ENCODE measurements around the gene NINL. TPM values are rescaled to one million over a fixed set of nuclear protein-coding genes. Genes with fewer than 3 reads are reported as not detected.
A peak's percentile ranks its signal among the peaks of the same experiment; 100 is the strongest.

Gene NINL
- total RNA-seq, 1 donor: 8.2 TPM

DNA sequence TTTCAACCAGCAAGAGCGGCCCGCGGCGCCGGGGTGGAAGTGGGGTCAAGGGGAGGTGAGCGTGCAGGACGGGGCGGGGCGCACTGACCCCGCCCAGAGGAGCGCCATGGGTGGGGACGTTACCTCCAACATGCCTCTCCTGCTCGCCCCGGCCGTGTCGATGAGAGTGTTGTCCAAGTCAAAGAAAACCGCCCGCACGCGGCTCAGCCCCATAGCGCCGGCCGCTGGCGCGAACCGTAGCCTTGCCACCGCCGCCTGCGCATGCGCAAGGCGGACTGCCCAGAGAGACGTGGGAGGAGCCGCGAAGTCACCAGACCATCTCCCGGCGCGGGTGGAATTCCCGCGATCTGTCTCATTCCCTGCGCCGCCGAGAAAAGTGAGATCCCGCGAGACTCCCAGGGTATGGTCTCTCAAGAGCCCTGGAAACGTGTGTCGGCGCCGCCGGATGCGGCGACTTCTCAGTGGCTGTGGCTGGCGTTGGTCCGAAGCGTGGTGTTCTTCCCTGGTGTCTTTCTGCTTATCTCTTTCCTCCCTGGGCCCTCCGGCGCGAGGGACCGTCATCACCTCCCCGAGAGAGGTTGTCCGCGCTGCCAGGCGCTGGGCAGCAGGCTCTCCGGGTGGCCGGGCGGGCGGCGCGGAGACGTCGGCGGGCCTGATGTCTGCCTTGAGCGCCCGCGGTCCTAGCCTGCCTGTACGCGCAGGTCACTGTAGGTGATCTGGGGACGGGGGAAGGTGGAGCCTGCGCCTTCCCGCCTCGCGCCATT, 38.6 kb upstream of the NINL start, which contains the start of gene NANP:
Gene NANP (minus strand): TSS at position 279 of the 764 bp plus-strand sequence. CDS start 66 bp downstream, at position 213.
- H3K4me3 ChIP-seq (ENCODE audit: low read depth, low read length): peak within 1 kb of the TSS; percentile 84
- TF ChIP-seq, protein P1, sequence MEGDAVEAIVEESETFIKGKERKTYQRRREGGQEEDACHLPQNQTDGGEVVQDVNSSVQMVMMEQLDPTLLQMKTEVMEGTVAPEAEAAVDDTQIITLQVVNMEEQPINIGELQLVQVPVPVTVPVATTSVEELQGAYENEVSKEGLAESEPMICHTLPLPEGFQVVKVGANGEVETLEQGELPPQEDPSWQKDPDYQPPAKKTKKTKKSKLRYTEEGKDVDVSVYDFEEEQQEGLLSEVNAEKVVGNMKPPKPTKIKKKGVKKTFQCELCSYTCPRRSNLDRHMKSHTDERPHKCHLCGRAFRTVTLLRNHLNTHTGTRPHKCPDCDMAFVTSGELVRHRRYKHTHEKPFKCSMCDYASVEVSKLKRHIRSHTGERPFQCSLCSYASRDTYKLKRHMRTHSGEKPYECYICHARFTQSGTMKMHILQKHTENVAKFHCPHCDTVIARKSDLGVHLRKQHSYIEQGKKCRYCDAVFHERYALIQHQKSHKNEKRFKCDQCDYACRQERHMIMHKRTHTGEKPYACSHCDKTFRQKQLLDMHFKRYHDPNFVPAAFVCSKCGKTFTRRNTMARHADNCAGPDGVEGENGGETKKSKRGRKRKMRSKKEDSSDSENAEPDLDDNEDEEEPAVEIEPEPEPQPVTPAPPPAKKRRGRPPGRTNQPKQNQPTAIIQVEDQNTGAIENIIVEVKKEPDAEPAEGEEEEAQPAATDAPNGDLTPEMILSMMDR (IDR thresholded peaks at IDR 0.05; ENCODE audit: insufficient read depth, low read depth, low read length): no peak
- DNase-seq (ENCODE audit: low read depth): peak; percentile 99

DNA sequence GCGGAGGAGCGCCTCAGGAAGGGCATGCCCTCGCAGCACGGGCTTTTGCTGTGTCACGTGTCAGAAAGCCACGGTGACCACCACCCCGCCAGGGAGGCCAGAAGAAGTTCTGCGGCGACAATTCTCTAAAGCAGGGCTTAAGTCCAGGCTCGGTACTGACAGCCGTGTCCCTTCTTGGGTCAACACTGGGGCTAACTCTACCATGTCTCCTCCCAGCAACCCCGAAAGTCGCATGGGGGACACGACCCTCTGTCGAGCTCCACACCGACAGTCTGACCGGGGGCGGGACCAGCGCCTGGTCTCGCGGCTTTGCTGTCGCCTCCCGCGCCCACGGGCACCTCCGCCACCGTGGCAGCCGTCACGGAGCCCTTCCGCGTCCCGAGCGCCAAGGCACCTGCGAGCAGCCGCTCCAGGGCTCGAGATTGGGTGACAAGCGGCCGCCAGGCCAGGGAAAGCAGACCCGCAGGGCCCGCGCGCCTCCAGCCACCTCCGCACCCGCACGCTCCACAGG, 37.9 kb upstream of the NINL start:
- TF ChIP-seq, protein P1 (IDR thresholded peaks at IDR 0.05; ENCODE audit: insufficient read depth, low read depth, low read length): no peak
- DNase-seq (ENCODE audit: low read depth): peak; percentile 52
- peak overlapping the region; percentile 84 for H3K4me3 ChIP-seq (ENCODE audit: low read depth, low read length)

DNA sequence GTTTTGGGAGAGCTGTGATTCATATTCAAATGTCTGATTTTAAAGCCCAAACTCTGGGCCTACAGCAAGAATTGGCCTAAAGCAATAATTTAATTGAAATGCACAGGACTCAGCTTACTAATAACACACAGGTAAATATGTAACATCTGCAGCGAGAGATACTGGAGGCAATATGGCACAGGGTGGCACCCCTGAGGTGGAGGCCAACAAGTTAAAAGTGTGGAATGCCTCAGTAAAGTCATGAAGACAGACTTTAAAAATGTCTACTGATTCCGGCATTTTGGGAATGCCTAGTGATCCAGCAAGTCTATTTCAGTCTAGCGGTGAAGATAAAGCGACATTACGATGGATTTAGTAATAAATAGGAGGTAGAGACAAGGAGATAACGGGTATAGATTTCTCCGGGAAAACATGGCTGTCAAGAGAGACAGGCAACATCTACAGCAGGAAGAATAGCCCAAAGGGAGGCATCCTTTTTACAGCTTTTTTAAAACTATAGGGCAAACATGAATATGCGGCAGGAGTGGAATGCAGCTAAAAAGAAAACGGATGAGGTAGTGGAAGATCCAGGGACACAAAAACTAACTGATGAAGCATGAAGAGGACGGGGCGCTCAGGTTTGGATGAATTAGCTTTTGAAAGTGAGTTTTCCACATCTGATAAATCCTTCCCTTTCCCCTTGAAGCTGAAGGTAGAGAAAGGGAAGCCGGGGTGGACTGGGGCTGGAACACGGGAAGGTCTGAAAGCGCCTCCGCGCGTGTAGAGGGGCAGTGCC, 37.3 kb upstream of the NINL start:
- peak overlapping the region; percentile 84 for H3K4me3 ChIP-seq (ENCODE audit: low read depth, low read length)
- no peak for DNase-seq (ENCODE audit: low read depth)
- TF ChIP-seq, protein P1 (IDR thresholded peaks at IDR 0.05; ENCODE audit: insufficient read depth, low read depth, low read length): no peak

DNA sequence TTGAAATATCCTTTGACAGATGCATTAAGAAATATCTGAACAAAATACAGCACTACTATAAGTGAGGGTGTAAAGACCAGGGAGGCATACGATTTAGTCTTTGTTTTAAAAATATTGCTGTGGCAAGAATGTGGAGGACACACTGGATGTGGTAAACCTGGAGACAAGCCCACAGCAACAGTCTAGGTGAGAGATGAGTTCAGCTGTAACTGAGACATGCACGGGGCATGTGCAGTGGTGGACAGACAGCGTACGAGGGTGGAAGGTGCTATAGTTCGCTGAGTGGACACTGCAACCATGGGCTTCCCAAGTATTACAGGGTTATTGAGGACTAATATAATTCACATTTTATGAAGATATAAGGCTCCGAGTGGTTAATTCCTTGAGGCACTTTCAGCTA, 36.7 kb upstream of the NINL start:
- TF ChIP-seq, protein P1 (IDR thresholded peaks at IDR 0.05; ENCODE audit: insufficient read depth, low read depth, low read length): no peak
- H3K4me3 ChIP-seq (ENCODE audit: low read depth, low read length): peak overlapping the region; percentile 84
- no peak for DNase-seq (ENCODE audit: low read depth)

DNA sequence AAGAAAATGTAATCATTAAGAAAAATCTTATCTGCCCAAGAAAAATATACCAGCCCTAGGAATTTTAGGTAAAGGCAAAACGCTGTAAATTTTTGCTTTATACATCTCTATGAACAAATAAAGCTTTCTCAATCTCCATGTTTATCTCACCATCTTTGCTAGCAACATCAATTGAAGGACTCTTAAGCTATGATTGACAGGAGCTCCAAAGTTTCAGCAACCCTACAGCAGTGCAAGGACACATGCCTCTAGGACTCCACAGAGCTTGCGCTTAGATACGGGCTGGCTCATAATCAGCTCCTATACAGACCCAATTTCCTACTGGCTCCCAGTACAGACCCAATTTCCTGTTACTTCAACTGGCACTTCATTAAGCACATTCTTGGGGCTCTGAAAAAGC, 34.2 kb upstream of the NINL start:
- DNase-seq (ENCODE audit: low read depth): no peak
- no peak overlapping the region for H3K4me3 ChIP-seq (ENCODE audit: low read depth, low read length)
- TF ChIP-seq, protein P1 (IDR thresholded peaks at IDR 0.05; ENCODE audit: insufficient read depth, low read depth, low read length): no peak

DNA sequence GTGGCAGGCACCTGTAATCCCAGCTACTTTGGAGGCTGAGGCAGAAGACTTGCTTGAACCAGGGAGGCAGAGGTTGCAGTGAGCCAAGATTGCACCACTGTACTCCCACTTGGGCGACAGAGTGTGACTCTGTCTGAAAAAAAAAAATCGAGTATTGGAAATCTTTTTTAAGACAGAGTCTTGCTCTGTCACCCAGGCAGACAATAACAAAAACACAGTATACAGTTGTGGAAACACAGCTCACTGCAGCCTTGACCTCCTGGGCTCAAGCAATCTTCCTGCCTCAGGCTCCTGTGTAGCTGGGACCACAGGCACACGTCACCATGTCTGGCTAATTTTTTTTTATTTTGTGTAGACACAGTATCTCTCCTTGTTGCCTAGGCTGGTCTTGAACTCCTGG, 23.4 kb upstream of the NINL start:
- TF ChIP-seq, protein P1 (IDR thresholded peaks at IDR 0.05; ENCODE audit: insufficient read depth, low read depth, low read length): no peak
- no peak overlapping the region for H3K4me3 ChIP-seq (ENCODE audit: low read depth, low read length)
- no peak for DNase-seq (ENCODE audit: low read depth)

All from fibroblast of villous mesenchyme (primary cell).